ENCODE data around the gene CD226. TPM values are rescaled to one million over a fixed set of nuclear protein-coding genes. Genes with fewer than 3 reads are reported as not detected.

CD226 gene
- total RNA-seq, 1 experiment from 2014 or later: 1.2 TPM

DNA sequence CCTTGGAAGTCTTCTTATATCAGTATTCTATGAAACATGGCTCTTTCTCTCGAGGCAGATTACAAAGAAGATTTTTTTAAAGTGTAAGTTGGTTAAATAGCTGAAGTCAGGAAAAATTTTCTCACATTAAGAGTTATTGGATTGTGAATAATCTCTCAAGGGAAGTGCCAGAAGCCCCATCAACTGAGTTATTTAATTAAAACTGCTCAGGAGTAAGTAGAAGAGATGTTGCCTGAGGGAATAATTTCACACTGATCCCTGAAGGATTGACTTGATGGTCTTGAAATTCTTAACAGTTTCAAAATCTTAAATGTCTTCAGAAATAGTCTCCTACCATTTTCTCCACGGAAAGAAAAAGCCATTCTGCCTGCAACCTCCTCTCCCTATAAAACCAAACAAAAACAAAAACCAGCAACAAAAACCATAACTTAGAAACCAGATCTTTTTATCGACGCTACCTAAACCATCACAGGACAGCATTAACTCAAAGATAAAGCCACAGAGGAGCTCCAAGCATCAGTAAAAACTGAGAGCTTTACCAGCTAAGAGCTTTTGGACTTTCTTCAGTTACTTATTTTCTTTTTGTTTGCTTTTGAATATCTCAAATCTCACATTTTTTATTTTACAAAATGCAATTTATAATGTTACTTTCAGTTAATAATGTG lies 12.9 kb downstream of the CD226 start (continued):
- TF ChIP-seq JUND (IDR thresholded peaks at IDR 0.05) (no peak), RAD21 (IDR thresholded peaks at IDR 0.05; ENCODE audit: low read depth) (no peak), SP1 (IDR thresholded peaks at IDR 0.05; ENCODE audit: low read depth) (no peak), SIN3A (IDR thresholded peaks at IDR 0.05; ENCODE audit: low read depth) (no peak), CEBPB (IDR thresholded peaks at IDR 0.05; ENCODE audit: low read depth) (no peak), TCF7L2 (IDR thresholded peaks at IDR 0.05; ENCODE audit: borderline replicate concordance, extremely low read depth, insufficient read depth, insufficient read length) (no peak), FOSL1 (IDR thresholded peaks at IDR 0.05; ENCODE audit: low read depth) (no peak), ZFX (IDR thresholded peaks at IDR 0.05) (no peak)
- TF ChIP-seq, protein P1, sequence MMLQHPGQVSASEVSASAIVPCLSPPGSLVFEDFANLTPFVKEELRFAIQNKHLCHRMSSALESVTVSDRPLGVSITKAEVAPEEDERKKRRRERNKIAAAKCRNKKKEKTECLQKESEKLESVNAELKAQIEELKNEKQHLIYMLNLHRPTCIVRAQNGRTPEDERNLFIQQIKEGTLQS (IDR thresholded peaks at IDR 0.05): no peak

DNA sequence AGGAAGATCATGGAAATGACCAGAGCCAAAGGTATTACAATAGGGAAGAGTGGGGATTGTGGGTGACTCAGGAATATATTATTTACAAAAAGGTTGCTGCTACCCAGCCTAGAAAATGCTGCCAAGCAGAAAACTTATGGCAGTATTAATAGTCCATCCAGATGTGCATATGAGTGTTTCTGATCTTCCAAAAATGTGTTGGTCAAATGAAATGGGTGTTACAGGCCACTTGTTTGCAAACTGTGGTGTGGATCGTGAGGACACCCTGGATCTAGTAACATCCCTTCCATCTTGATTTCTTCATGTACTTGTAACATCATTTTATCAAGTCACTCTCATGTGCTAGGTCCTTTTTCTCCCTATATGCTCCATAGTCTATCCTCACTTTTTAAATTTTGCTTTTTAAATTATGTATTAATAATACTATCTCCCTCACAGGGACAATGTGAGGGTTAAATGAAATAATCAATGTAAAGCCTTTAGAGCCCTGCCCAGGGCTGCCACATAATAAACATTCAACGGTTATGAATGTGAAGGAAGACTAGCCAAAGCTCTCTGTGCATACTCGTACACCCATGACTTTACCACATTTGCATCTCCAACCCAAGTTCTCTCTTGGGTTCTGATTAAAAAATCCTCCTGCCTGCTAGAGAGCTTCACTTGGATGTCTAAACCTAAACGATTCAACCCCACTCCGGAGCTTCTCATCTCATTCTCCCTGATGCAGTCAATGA lies 18.5 kb downstream of the CD226 start:
- BruUV-seq (replicated peaks): no TSS peak
- ATAC-seq (no peak), DNase-seq (ENCODE audit: low read depth, low spot score) (no peak)
- Histone ChIP-seq H3K4me1 (ENCODE audit: control insufficient read depth in 1 of 2, insufficient read depth in 2 of 2, low read length in 2 of 2) (no peaks in the 10 kb centered on the region), H3K79me2 (ENCODE audit: insufficient read depth, low read length) (no peaks in the 10 kb centered on the region), H3K27me3 (ENCODE audit: insufficient read depth, low read length) (no peaks in the 10 kb centered on the region), H3K27ac (ENCODE audit: low read depth, low read length) (no peak overlapping the region), H3K4me3 (replicated peaks in 1 of 2; ENCODE audit: low read depth in 1 of 2, low read length in 2 of 2) (no peak overlapping the region), H3K9ac (ENCODE audit: low read length) (no peak overlapping the region), H3K4me2 (ENCODE audit: low read length) (no peak overlapping the region), H4K20me1 (ENCODE audit: insufficient read depth) (no peaks in the 10 kb centered on the region), H2AFZ (ENCODE audit: low read depth, low read length, poor library complexity, severe bottlenecking) (no peak overlapping the region), H3K36me3 (ENCODE audit: control insufficient read depth in 1 of 2, insufficient read depth in 2 of 2, low read length in 2 of 2) (no peaks in the 10 kb centered on the region), H3K9me2 (ENCODE audit: insufficient read depth) (no peaks in the 10 kb centered on the region), H3K9me3 (ENCODE audit: control insufficient read depth in 1 of 2, insufficient read depth in 1 of 2, low read depth in 1 of 2, low read length in 2 of 2) (no peaks in the 10 kb centered on the region)
- POLR2A ChIA-PET: no interaction called here
- RAD21 ChIA-PET (ENCODE audit: low non-redundant PET in 1 of 2, low total read pairs in 2 of 2, uncharacterized antibody in 2 of 2, unreplicated experiment in 2 of 2): no interaction called here
- CTCF ChIA-PET: no interaction called here
- intact Hi-C loops (cut with micrococcal nuclease): no loop called here
- TF ChIP-seq SIN3A (IDR thresholded peaks at IDR 0.05; ENCODE audit: low read depth): no peak
- no peak for TF ChIP-seq EZH2phosphoT487 (IDR thresholded peaks at IDR 0.05; ENCODE audit: borderline replicate concordance)
- TF ChIP-seq POLR2AphosphoS5 (IDR thresholded peaks at IDR 0.05; ENCODE audit: low read depth, low read length): no peak
- no peak for TF ChIP-seq JUND (IDR thresholded peaks at IDR 0.05)
- TF ChIP-seq YY1 (IDR thresholded peaks at IDR 0.05; ENCODE audit: extremely low read depth, insufficient replicate concordance, low read depth, low read length): no peak
- no peak for TF ChIP-seq SRF (IDR thresholded peaks at IDR 0.05; ENCODE audit: low read depth)
- TF ChIP-seq ELF1 (IDR thresholded peaks at IDR 0.05; ENCODE audit: borderline replicate concordance, low read depth): no peak
- no peak for TF ChIP-seq POLR2A (IDR thresholded peaks at IDR 0.05; ENCODE audit: borderline replicate concordance, extremely low read depth, insufficient read depth, insufficient read length)
- no peak for TF ChIP-seq RAD21 (IDR thresholded peaks at IDR 0.05; ENCODE audit: low read depth)
- TF ChIP-seq, protein P2, sequence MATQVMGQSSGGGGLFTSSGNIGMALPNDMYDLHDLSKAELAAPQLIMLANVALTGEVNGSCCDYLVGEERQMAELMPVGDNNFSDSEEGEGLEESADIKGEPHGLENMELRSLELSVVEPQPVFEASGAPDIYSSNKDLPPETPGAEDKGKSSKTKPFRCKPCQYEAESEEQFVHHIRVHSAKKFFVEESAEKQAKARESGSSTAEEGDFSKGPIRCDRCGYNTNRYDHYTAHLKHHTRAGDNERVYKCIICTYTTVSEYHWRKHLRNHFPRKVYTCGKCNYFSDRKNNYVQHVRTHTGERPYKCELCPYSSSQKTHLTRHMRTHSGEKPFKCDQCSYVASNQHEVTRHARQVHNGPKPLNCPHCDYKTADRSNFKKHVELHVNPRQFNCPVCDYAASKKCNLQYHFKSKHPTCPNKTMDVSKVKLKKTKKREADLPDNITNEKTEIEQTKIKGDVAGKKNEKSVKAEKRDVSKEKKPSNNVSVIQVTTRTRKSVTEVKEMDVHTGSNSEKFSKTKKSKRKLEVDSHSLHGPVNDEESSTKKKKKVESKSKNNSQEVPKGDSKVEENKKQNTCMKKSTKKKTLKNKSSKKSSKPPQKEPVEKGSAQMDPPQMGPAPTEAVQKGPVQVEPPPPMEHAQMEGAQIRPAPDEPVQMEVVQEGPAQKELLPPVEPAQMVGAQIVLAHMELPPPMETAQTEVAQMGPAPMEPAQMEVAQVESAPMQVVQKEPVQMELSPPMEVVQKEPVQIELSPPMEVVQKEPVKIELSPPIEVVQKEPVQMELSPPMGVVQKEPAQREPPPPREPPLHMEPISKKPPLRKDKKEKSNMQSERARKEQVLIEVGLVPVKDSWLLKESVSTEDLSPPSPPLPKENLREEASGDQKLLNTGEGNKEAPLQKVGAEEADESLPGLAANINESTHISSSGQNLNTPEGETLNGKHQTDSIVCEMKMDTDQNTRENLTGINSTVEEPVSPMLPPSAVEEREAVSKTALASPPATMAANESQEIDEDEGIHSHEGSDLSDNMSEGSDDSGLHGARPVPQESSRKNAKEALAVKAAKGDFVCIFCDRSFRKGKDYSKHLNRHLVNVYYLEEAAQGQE (IDR thresholded peaks at IDR 0.05; ENCODE audit: low read depth): no peak
- TF ChIP-seq CEBPB (IDR thresholded peaks at IDR 0.05; ENCODE audit: low read depth): no peak
- no peak for TF ChIP-seq ZFX (IDR thresholded peaks at IDR 0.05)

Measured in HCT116 (cell line).